HepG2 (cell line): ENCODE results near the gene REM2. TPM values are rescaled to one million over a fixed set of nuclear protein-coding genes. Genes with fewer than 3 reads are reported as not detected.

ENCODE experiments used
- AKNA ChIP-seq: sonication (generic); formaldehyde crosslinking; IDR thresholded peaks from 2 replicates; pipeline ENCODE4 v1.4.0; 2020; ENCODE audit warnings: missing genetic modification reagents, borderline replicate concordance
- ELK4 ChIP-seq: sonication (generic); formaldehyde crosslinking; IDR thresholded peaks from 2 replicates; pipeline ENCODE4 v1.9.0; 2021; ENCODE audit warnings: missing genetic modification reagents, borderline replicate concordance
- HBP1 ChIP-seq: IDR thresholded peaks from 2 replicates; pipeline ENCODE4 v1.6.1; 2016; ENCODE audit warnings: low read depth, control low read depth
- HNRNPH1 ChIP-seq: fragments of 200-400 bp; formaldehyde crosslinking; optimal IDR thresholded peaks from 2 replicates; pipeline ENCODE3; 2017; ENCODE audit warnings: mild to moderate bottlenecking, low read depth, low read length
- HOXA9 ChIP-seq: sonication (generic); formaldehyde crosslinking; IDR thresholded peaks from 2 replicates; pipeline ENCODE4 v1.8.1; 2022; ENCODE audit warnings: missing genetic modification reagents, mild to moderate bottlenecking, moderate library complexity, borderline replicate concordance
- LBX2 ChIP-seq: sonication (generic); formaldehyde crosslinking; IDR thresholded peaks from 2 replicates; pipeline ENCODE4 v1.5.0; 2020; ENCODE audit warnings: missing genetic modification reagents, mild to moderate bottlenecking, borderline replicate concordance
- PHF21A ChIP-seq: sonication (generic); formaldehyde crosslinking; IDR thresholded peaks from 2 replicates; pipeline ENCODE4 v1.5.0; 2020; ENCODE audit warnings: mild to moderate bottlenecking, missing genetic modification reagents
- TAF1 ChIP-seq: sonication (generic); formaldehyde crosslinking; IDR thresholded peaks from 2 replicates; pipeline ENCODE4 v1.4.0; 2020; ENCODE audit warnings: missing genetic modification reagents
- TGIF2 ChIP-seq: IDR thresholded peaks from 2 replicates; pipeline ENCODE4 v1.6.1; 2016; ENCODE audit warnings: control low read depth, missing compliant biosample characterization
- THAP7 ChIP-seq: sonication (generic); formaldehyde crosslinking; IDR thresholded peaks from 2 replicates; pipeline ENCODE4 v1.8.1; 2023; ENCODE audit warnings: mild to moderate bottlenecking, missing genetic modification reagents
- ZBTB14 ChIP-seq: sonication (generic); formaldehyde crosslinking; IDR thresholded peaks from 2 replicates; pipeline ENCODE4 v1.4.0; 2020; ENCODE audit warnings: missing genetic modification reagents
- ZNF280B ChIP-seq: sonication (generic); formaldehyde crosslinking; IDR thresholded peaks from 2 replicates; pipeline ENCODE4 v1.5.0; 2020; ENCODE audit warnings: missing genetic modification reagents, mild to moderate bottlenecking, borderline replicate concordance
- ZNF546 ChIP-seq: sonication (generic); formaldehyde crosslinking; conservative IDR thresholded peaks from 2 replicates; pipeline ENCODE4 v1.8.1; 2023; ENCODE audit warnings: mild to moderate bottlenecking, missing genetic modification reagents
- ZNF572 ChIP-seq: sonication (generic); formaldehyde crosslinking; IDR thresholded peaks from 2 replicates; pipeline ENCODE4 v1.5.1; 2020; ENCODE audit warnings: mild to moderate bottlenecking, missing genetic modification reagents
- ZNF788 ChIP-seq: sonication (generic); formaldehyde crosslinking; IDR thresholded peaks from 2 replicates; pipeline ENCODE4 v1.5.0; 2020; ENCODE audit warnings: mild to moderate bottlenecking, missing genetic modification reagents, borderline replicate concordance
- polyA plus RNA-seq, 8 experiments: library from polyadenylated mRNA; depleted of rRNA in 3 of 8; stranded (reverse) in 7 of 8; unstranded in 1 of 8; fragments of >200 nt; fragmentation: Illumina TruSeq in 4 of 8; extraction: Trizol in 4 of 8; gene quantifications; 2 replicates each; pipeline versions ENCODE4 v1.2.1 to v1.2.3, GENCODE V29; 2011 to 2016; ENCODE audit warnings: low read depth in 4 of 8, missing spikeins in 1 of 8, mixed read lengths in 1 of 8; ENCODE audit not compliant: insufficient read depth in 1 of 8
- total RNA-seq, 5 experiments: library from RNA; depleted of rRNA; stranded (reverse); fragments of >200 nt; fragmentation: Illumina TruSeq; extraction: Trizol; gene quantifications; 2 replicates each; pipeline ENCODE4 v1.2.3, GENCODE V29; 2016; ENCODE audit warnings: low read depth in 1 of 5

REM2 gene
- total and polyA plus RNA-seq, 2 of the 13 experiments (the other 11 are each of a cell fraction or from before 2014, with no cell fraction given): 0.20 TPM; not detected in 1

GRCh38 chr14:22929104-22929960 is 46.3 kb downstream of the REM2 start, which contains the start of gene PRMT5 (continued):
- TF ChIP-seq THAP7 (CRISPR knock-in tag) (peak; percentile 46; the same call in 1 of the 2 replicates), ZNF788 (CRISPR knock-in tag) (peak; percentile 98), PHF21A (peak; percentile 96), AKNA (peak; percentile 91; the same call in 1 of the 2 replicates), HBP1 (CRISPR knock-in tag) (peak; percentile 95), HNRNPH1 (peak; percentile 68), ZBTB14 (CRISPR knock-in tag) (peak; percentile 68; the same call in 1 of the 2 replicates), ZNF572 (peak; percentile 72; the same call in 1 of the 2 replicates), ZNF280B (CRISPR knock-in tag) (peak; percentile 99), ZNF546 (CRISPR knock-in tag) (peak; percentile 98), LBX2 (CRISPR knock-in tag) (peak; percentile 96), TAF1 (CRISPR knock-in tag) (peak; percentile 100), HOXA9 (CRISPR knock-in tag) (peak; percentile 94; the same call in 1 of the 2 replicates), ELK4 (CRISPR knock-in tag) (peak; percentile 70; the same call in 1 of the 2 replicates), TGIF2 (peak; percentile 88; the same call in 1 of the 2 replicates)
